NCI-H2081 treated with DMSO at 0.1 percent for 48 hours (cell line): ENCODE measurements around the gene SPOCK2.

Source experiments
- DNase-seq: peaks from one replicate; lab custom pipeline; 2025; lab: John Stamatoyannopoulos, UW

Gene SPOCK2

DNA sequence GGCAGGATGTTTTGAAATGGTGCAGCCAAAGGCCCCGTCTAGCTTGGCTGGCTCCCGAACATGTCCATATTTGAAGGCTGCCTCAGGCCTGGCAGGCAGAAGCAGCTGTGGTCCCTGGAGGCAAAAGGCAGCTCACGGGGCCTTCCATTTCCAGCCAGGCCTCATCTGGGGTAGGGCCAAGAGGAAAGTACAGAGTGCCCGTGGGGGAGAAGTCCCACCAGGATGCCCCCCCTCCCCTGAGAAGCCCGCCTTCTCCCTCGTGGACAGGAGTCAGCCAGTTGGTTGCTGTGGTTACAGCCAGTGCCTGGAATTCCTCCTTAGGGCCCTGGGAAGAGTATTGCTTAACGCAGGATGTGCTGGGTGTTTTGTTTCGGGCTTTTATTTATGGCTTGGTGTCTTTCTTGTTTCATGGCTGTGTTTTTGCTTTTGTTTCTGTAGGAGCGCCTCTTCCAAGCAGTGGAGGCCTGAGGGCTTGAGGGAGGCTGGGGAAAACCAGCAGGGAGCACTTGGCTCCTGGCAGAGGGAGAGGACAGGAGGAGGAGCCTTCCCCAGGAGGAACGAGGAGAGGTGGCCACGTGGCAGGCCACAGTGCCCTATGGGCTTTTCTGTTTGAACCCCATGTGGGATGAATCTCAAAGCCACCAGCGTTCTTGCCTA, 78.8 kb downstream of the SPOCK2 start:
- DNase-seq: no peak

DNA sequence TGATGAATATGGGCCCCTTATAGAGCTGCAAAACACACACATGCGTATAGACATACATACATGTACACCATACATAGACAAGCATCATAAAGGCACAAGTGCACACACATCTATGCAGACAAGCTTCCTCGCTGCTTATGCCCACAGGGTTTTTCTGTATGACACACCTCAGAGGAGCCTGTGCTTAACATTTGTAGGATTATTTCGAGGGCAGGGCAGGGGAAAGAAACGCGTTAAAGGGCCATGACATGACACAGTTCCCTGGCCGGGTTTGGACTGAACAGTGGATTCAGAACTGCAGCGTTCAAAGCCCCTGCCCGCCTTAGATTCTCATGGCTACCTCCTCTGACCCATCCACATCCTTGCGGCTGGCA, 79.3 kb downstream of the SPOCK2 start:
- DNase-seq: no peak
